ENCODE results near the gene PALLD.
A peak's percentile ranks its signal among the peaks of the same experiment; 100 is the strongest.

The PALLD gene

DNA sequence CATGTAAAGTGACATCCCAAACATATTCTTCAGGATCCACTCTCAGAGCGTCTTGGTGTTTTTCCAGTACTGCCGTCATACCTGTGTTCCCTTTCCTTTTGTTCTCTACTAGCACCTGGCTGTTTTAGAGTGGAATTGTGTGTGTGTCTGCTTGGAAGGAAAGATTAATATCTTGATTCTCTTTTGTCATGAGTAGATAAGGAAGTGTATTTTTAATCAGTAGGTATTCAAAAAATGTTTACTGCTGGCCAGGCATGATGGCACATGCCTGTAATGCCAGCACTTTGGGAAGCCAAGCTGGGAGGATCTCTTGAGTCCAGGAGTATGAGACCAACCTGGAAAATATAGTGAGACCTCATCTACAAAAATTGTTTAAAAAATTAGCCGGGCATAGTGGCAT is 314.4 kb downstream of the PALLD start:
- DNase-seq (ENCODE audit: low read depth, low spot score), result no peak
- TF ChIP-seq EZH2 (IDR thresholded peaks at IDR 0.05), result no peak
- no peak for TF ChIP-seq POLR2AphosphoS5 (IDR thresholded peaks at IDR 0.05; ENCODE audit: borderline replicate concordance, low read depth, low read length)
- no peak for TF ChIP-seq FOXP2 (optimal IDR thresholded peaks at IDR 0.05; ENCODE audit: control extremely low read depth, extremely low read length, insufficient read depth)
- H3K27ac ChIP-seq, result no peak overlapping the region

DNA sequence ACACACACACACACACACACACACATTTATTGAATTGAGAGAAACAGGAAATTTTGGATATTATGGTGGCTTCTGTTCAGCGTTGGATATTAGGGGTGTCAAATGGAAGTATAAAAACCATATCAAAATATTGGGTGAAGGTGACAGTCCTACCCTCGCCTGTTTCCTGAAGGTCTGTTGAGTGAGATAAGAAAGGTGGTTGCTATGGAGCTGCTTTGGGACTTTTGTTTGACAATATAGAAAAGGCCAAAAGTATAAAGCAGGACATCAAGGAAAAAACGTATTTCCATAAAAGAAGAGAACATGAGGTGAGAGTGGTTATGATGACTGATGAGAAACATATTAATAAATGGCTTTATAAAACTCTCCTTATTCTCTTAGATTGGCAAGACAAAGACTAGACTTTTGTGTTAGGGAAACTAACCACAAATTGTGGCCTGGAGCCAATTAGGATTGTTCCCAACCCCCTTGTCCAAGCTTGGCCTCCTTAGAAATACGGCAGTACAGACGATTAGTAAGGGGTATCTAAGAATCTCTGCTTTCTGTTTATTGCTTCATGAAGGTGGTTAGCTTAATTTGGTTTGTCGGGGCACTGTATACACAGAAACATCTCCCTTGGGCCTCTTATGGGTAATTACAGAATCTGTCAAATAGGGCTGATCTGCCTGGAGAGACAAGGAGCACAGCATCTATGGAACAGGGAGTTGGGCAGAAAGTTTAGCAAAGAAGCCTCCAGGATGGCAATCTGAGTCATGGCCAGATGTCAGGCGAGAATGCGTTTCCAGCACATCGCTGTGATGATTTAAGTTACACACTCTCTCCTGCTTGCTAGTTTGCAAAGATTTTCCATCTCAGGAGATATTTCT is 315.2 kb downstream of the PALLD start:
- no peak for DNase-seq (ENCODE audit: low read depth, low spot score)
- Histone ChIP-seq H3K9ac (ENCODE audit: insufficient read length) (no peak overlapping the region), H3K27ac (no peak overlapping the region), H3K9me3 (ENCODE audit: low read depth, low read length) (no peaks in the 10 kb centered on the region), H3K36me3 (ENCODE audit: insufficient read depth, low read length) (no peaks in the 10 kb centered on the region), H3K4me3 (0 out of 2 replicates have a peak overlapping the region, but pooled peaks have one; percentile 9)
- no peak for TF ChIP-seq EZH2 (IDR thresholded peaks at IDR 0.05)

More for the DNA sequence above, 314.4 kb downstream of the PALLD start:
- H3K36me3 ChIP-seq (ENCODE audit: insufficient read depth, low read length), result no peaks in the 10 kb centered on the region
- no peak overlapping the region for H3K9ac ChIP-seq (ENCODE audit: insufficient read length)
- H3K4me3 ChIP-seq, result no peak overlapping the region
- H3K9me3 ChIP-seq (ENCODE audit: low read depth, low read length), result no peaks in the 10 kb centered on the region

DNA sequence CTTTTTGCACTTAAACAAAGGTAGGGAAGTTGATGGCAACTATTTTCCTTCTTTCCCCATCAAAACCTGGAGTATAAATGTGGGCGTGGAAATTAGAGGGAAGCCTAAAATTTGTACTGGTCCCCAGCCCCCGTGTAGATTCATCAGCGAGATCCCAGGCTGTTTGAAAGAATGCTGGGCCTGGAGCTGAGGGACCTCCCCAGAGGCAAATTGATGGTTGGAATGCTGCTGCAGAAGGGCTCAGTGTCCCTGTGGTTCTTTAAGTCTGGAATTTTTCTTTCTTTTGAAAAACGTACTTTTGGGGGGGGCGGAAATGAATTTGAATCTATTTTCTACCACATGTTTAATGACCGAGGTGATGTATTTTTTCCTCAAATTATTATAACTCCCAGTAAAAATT is 316.0 kb downstream of the PALLD start:
- DNase-seq (ENCODE audit: low read depth, low spot score), result no peak
- no peaks in the 10 kb centered on the region for H3K36me3 ChIP-seq (ENCODE audit: insufficient read depth, low read length)
- H3K27ac ChIP-seq, result no peak overlapping the region
- H3K9me3 ChIP-seq (ENCODE audit: low read depth, low read length), result no peaks in the 10 kb centered on the region
- TF ChIP-seq FOXP2 (optimal IDR thresholded peaks at IDR 0.05; ENCODE audit: control extremely low read depth, extremely low read length, insufficient read depth) (no peak), EZH2 (IDR thresholded peaks at IDR 0.05) (no peak), POLR2AphosphoS5 (IDR thresholded peaks at IDR 0.05; ENCODE audit: borderline replicate concordance, low read depth, low read length) (no peak)
- no peak overlapping the region for H3K9ac ChIP-seq (ENCODE audit: insufficient read length)
- H3K4me3 ChIP-seq, result no peak overlapping the region

DNA sequence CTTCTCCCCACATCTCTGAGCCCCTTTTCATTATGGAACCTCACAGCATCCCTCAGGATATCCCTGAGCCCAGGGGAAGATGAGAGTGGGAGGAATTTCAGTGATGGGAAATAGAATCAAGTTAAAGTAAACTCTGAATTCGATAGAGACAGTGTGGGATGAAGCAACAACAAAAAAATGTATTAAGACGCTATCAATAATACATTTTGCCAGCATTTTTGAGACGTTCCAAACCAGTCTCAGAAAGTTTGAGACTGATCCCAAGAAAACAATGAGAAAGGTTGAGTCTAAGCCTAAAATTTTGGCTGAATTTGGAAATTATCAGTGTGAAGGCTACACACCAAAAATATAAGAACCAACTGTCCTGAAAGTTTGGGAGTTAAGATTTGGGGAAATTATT is 317.0 kb downstream of the PALLD start:
- no peak overlapping the region for H3K4me3 ChIP-seq
- no peak overlapping the region for H3K9ac ChIP-seq (ENCODE audit: insufficient read length)
- no peak for TF ChIP-seq POLR2AphosphoS5 (IDR thresholded peaks at IDR 0.05; ENCODE audit: borderline replicate concordance, low read depth, low read length)
- TF ChIP-seq EZH2 (IDR thresholded peaks at IDR 0.05), result no peak
- no peak for TF ChIP-seq FOXP2 (optimal IDR thresholded peaks at IDR 0.05; ENCODE audit: control extremely low read depth, extremely low read length, insufficient read depth)
- DNase-seq (ENCODE audit: low read depth, low spot score), result no peak
- no peaks in the 10 kb centered on the region for H3K9me3 ChIP-seq (ENCODE audit: low read depth, low read length)
- H3K36me3 ChIP-seq (ENCODE audit: insufficient read depth, low read length), result no peaks in the 10 kb centered on the region
- H3K27ac ChIP-seq, result no peak overlapping the region

GRCh38 chr4:168815379-168816345 is 318.8 kb downstream of the PALLD start:
- no peak for DNase-seq (ENCODE audit: low read depth, low spot score)

GRCh38 chr4:168817370-168817769 is 320.5 kb downstream of the PALLD start:
- no peak overlapping the region for H3K4me3 ChIP-seq
- H3K27ac ChIP-seq, result no peak overlapping the region
- no peaks in the 10 kb centered on the region for H3K9me3 ChIP-seq (ENCODE audit: low read depth, low read length)
- no peak overlapping the region for H3K9ac ChIP-seq (ENCODE audit: insufficient read length)
- no peaks in the 10 kb centered on the region for H3K36me3 ChIP-seq (ENCODE audit: insufficient read depth, low read length)
- TF ChIP-seq POLR2AphosphoS5 (IDR thresholded peaks at IDR 0.05; ENCODE audit: borderline replicate concordance, low read depth, low read length) (no peak), EZH2 (IDR thresholded peaks at IDR 0.05) (no peak), FOXP2 (optimal IDR thresholded peaks at IDR 0.05; ENCODE audit: control extremely low read depth, extremely low read length, insufficient read depth) (no peak)
- DNase-seq (ENCODE audit: low read depth, low spot score), result no peak

More at GRCh38 chr4:168815379-168816345, 318.8 kb downstream of the PALLD start:
- TF ChIP-seq POLR2AphosphoS5 (IDR thresholded peaks at IDR 0.05; ENCODE audit: borderline replicate concordance, low read depth, low read length) (no peak), EZH2 (IDR thresholded peaks at IDR 0.05) (no peak), FOXP2 (optimal IDR thresholded peaks at IDR 0.05; ENCODE audit: control extremely low read depth, extremely low read length, insufficient read depth) (no peak)
- Histone ChIP-seq H3K9me3 (ENCODE audit: low read depth, low read length) (no peaks in the 10 kb centered on the region), H3K36me3 (ENCODE audit: insufficient read depth, low read length) (no peaks in the 10 kb centered on the region), H3K4me3 (no peak overlapping the region), H3K27ac (no peak overlapping the region), H3K9ac (ENCODE audit: insufficient read length) (no peak overlapping the region)

GRCh38 chr4:168822481-168822880 is 325.6 kb downstream of the PALLD start:
- Histone ChIP-seq H3K9me3 (ENCODE audit: low read depth, low read length) (no peaks in the 10 kb centered on the region), H3K4me3 (no peak overlapping the region), H3K9ac (ENCODE audit: insufficient read length) (no peak overlapping the region), H3K36me3 (ENCODE audit: insufficient read depth, low read length) (no peaks in the 10 kb centered on the region), H3K27ac (no peak overlapping the region)
- TF ChIP-seq POLR2AphosphoS5 (IDR thresholded peaks at IDR 0.05; ENCODE audit: borderline replicate concordance, low read depth, low read length), result no peak
- TF ChIP-seq FOXP2 (optimal IDR thresholded peaks at IDR 0.05; ENCODE audit: control extremely low read depth, extremely low read length, insufficient read depth), result no peak
- TF ChIP-seq EZH2 (IDR thresholded peaks at IDR 0.05), result no peak
- no peak for DNase-seq (ENCODE audit: low read depth, low spot score)

DNA sequence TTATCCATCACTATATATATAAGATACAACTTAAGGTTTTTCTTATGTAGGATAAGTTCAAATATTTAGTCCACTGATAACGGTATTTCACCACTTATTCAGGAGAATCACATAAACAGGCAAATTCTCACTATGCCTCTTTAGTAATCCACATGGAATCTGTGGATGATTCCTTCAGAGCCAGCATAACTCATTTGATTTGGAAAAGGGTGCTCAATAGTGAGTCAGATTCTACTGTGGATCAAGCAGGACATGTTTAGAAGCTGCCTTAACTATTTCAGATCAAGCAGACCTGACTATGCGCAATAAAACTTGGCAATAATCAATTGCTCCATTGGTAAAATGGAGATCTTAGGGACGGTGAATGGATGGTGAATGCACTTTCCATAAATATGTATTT is 329.1 kb downstream of the PALLD start:
- Histone ChIP-seq H3K27ac (no peak overlapping the region), H3K9me3 (ENCODE audit: low read depth, low read length) (no peaks in the 10 kb centered on the region), H3K36me3 (ENCODE audit: insufficient read depth, low read length) (no peaks in the 10 kb centered on the region), H3K4me3 (no peak overlapping the region), H3K9ac (ENCODE audit: insufficient read length) (no peak overlapping the region)
- DNase-seq (ENCODE audit: low read depth, low spot score), result no peak
- TF ChIP-seq FOXP2 (optimal IDR thresholded peaks at IDR 0.05; ENCODE audit: control extremely low read depth, extremely low read length, insufficient read depth), result no peak
- no peak for TF ChIP-seq POLR2AphosphoS5 (IDR thresholded peaks at IDR 0.05; ENCODE audit: borderline replicate concordance, low read depth, low read length)
- TF ChIP-seq EZH2 (IDR thresholded peaks at IDR 0.05), result no peak

All from SK-N-MC (cell line).